ENCODE results near the gene LRFN4.

- TF ChIP-seq CTCF (IDR thresholded peaks at IDR 0.05; ENCODE audit: insufficient read depth, low read length, poor library complexity, severe bottlenecking) (no peak), EZH2phosphoT487 (conservative IDR thresholded peaks at IDR 0.05; ENCODE audit: low read length) (no peak)
Measured at GRCh38 chr11:66909181-66909580, 52.3 kb downstream of the LRFN4 start.
